C1 segment of cervical spinal cord (tissue), 14 donors: ENCODE results near the gene SLIT3.

Source experiments
- DNase-seq, 14 donors: peaks; one replicate each; lab custom pipeline; 2025; lab: John Stamatoyannopoulos, UW

Gene SLIT3

DNA sequence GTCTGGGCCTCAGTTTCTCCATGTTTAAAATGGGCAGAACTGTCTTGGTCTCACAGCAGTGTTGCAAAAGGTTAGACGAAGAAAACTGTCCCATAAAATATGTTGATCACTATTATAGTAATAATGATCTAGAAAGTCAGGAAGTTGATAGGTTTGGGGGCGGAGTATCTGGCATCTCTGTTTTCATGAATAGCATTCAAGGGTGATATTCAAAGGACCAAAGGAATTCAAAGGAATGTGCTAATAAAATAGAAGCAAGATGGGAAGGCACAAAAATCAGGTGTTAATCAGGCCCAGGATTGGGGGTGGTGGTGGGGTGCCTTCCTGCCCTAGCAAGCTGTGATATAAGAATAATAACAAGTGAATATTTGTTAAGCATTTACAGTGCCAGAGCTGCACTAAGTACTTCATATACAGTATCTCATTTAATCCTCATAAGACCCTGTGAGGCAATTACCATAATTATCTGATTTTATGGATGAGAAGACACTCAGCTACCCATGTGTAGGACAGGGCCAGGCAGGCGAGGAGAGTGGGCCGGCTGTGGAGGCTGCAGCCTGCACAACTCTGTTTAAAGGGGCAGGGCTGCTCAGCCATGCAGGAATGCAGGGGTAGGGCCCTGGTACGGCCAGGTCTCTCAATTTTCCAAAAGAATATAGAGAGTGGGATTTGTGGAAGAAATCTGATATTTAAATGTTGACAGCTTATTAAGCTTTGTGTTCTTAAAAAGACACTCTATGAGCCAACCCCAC lies 579.8 kb downstream of the SLIT3 start:
- no peak for DNase-seq

DNA sequence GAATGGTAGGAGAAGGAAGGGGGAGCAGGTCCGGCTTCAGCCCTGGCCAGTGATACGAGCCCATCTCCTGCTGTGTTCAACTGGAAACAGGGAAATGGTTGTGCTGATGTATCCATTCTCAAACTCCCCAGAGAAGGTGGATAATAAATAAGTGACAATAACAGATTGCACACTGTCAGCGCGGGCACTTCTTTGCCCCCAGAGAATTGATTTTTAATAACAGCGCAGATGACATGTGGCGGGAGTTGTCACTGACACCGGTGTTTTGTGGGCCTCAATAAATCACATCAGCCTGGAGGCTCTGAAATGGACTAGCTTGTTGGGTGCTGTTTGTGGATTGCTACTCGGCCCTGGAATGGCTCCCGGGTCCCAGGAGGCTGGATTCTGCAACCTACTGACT lies 580.4 kb downstream of the SLIT3 start:
- no peak for DNase-seq

DNA sequence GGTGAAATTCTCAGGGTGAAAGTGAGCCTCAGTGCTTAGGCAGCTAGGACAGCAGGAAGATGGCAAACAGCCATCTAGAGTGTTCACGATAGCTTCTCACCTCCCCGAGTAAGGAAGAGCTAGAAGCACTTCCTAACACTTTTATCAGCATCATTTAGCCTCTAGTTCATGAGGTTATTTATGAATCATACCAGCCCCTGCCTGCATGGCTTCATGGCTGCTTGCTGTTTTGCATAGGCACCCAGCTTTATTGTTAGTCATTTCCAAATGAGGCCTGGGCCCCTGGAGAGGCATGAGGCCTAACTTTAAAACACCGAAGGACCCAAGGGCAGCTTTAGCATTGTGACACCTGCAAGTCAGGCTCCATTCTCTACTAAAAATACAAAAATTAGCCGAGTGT lies 586.9 kb downstream of the SLIT3 start:
- no peak for DNase-seq

DNA sequence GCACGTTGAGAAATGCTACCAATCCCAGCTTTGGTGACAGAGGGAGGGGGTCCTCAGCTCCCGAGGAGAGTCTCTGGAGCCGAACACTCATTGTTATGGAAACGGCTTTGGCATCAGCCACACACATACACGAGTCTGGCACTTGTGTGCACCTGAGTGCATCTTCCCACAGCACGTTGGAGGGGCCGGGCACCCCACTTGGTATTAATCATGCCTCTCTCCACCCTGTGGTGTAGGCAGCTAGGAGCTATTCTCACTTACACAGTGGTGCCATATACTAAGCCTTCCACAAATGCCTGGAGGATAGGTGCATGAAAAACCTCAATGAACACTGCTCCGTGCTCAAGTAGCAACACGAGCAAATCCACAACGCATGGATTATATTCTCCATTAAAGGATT lies 587.9 kb downstream of the SLIT3 start:
- no peak for DNase-seq

DNA sequence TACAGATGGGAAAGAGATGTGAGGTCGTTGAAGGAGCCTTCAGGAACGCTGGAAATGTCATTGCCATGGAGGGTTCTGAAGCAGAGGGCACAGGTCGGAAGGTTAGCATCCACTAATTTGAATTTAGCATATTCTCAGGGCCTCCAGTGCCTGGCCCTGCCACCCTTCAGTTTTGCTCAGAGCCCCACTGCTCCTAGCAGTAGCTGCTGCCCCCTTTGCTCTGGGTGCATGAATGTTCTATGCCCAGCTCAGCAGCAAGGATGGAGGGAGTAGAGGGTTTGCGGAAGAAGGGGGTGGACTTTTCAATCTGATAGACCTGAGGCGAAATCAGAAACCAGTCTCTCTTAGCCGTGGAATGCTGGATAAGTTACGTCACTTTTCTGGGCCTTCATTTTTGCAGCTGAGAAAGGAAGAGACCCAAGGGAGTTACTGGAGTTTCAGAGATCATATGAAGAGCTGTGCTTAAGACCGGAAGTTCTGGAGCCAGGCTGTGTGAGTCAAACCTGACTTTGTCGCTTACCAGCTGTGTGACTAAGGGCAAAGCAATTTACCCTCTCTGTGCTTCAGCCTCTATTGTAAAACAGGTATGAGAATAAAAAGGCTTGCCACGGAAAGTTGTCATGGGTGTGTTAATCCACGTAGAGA lies 588.5 kb downstream of the SLIT3 start:
- no peak for DNase-seq

DNA sequence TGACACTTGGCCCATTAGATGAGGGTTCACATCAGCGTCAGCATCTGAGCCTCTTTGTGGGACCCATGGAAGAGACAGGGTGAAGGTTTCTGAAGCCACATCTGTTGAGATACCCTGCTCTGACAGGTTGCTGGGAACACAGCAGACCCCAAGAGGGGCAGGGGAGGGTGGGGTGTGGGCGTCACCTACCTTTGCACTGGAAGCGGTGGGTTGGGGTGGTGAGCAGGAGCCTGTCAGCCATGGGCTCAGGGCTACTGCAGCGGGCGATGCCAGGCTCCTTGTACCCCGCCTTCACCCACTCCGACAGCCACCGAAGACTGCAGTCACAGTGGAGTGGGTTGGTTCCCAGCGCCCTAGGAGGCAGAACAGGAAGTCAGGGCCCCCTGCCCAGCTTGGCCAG lies 590.2 kb downstream of the SLIT3 start:
- no peak for DNase-seq

DNA sequence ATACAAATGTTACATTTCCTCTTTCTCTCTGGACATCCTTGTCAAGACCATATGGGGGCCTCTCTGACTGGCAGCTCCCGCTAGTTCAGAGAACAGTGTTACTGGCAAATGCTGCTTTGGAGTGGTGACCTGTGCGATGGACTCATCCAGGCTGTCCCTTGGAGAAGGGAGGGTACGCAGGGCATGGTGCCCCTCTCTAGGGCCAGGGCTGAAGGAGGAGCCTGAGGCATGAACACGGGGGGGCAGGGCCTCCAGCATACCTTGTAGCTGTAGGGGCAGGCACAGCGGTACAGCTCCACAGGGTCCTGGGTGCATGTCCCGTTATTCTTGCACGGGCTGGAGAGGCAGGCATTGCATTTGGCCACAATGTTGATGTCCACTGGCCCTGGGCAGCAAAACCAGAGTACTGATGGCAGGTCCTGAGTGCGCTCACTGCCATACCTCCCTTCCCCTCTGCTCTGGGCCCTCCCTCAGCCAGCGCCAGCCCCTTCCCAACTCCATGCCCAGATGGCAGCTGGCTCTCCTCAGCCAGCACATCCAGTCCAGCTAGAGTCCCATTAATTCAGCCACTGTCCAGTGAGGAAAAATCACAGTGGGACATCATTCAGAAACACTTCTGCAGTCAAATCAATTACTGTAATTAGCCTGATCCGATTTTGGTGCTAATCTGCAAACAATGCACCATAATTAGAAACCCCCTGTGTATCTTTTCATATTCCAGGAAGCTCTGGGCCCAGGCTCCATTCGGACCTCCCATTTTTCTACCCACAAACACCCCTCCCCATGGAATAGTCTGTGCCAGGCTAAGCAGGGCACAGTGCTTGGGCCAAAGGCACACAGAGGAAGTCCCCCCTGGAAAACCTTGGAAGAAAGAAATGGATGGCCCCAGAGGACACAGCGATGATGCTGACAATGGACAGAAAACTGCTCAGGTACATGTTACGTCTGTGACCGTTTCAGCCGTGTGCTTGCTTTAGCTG lies 592.9 kb downstream of the SLIT3 start:
- peak in 1 of 14 donors; percentile 89 for DNase-seq

DNA sequence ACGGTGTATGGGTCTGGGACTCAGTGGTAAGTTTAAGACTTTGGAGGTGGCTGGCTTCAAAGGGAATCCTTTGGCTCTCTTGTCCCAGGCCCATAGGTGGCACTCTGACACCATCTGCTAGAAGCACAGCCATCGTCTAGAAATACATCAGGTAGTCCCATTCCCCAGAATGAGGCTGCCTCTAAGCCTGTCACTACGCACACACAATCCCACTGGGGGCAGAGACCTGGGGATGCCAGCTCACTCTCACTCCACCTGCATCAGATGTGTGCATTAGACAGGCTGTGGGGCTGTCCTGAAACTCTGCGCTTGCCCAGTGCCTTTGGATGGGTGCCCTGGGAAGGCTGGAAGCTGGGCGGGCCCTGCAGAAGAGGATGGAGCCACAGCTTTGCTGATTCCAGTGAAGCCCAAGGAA lies 594.3 kb downstream of the SLIT3 start:
- DNase-seq = peak in 9 of 14 donors; percentile 7 to 86 (median 20)

DNA sequence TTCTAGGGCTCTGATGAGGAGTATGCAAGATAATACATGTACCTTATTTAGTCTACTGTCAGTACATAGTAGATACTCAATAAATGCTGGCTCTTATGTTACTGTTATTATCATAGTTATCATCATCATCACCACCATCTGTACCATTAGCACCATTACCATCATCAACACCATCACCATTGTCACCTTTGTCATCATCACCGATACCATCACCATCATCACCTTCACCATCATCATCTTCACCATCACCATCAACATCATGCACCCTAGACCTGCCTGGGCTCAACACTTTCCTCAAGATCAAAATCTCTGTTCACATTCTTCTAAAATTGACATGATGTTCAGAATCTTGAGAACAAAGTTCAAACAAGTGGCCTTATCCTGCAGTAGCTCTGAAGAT lies 595.6 kb downstream of the SLIT3 start:
- DNase-seq = no peak

DNA sequence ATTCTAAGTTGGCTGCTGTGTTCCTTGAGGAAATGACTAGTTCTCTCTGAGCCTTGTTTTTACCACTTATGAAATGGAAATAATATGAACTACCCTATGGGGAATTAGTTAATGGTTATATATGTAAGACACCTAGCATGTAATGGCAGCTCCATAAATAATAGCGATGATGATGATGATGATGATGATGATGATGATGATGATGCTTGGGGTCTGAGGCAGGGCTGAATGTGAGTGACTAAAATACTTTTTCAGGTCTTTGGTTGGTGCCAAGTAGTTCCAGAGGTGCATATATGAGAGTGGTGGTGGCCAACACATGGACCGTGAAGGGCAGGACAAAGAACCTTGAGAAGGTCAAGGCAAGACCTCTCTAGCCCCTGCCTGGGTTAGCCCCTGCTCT lies 598.4 kb downstream of the SLIT3 start:
- no peak for DNase-seq

DNA sequence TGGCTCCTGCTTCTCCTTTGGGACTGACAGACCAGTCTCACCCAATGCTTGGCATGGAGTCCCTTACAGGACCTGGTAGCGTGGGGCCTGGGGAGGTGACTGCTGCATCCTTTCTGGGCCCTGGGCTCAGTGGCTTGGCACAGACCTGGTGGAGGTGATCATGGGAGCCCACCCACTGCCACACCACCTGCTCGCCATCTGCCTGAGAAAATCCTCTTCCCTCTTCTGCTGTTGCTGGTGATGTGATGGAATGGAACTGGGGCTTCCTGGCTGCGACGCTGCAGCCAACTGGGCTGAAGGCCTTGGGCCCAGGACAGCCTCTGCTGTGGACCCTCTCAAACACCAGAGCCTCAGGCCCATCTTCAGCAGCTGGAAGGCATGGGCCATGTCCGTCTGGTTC lies 599.3 kb downstream of the SLIT3 start:
- peak in 3 of 14 donors; percentile 22 to 97 (median 45) for DNase-seq

DNA sequence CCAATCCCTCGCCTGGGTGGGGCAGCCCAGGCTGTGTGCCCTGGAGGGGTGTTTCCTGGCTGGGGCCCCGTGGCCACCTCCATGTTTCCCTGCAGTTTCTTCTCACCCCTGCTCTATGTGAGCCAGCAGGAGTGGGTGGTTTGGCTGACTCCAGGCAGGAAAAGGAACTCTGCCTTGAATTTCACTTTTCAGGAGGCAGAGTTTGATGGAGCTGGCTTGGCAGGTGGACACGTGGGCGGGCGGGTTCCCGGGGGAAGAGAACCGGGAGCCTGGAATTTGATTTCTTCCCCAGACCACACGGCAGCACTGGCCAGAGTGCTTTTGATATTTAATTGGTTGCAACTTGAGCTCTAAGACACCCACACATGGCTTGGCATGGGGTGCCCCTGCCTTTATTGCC lies 601.9 kb downstream of the SLIT3 start:
- peak in 6 of 14 donors; percentile 13 to 71 (median 28) for DNase-seq

DNA sequence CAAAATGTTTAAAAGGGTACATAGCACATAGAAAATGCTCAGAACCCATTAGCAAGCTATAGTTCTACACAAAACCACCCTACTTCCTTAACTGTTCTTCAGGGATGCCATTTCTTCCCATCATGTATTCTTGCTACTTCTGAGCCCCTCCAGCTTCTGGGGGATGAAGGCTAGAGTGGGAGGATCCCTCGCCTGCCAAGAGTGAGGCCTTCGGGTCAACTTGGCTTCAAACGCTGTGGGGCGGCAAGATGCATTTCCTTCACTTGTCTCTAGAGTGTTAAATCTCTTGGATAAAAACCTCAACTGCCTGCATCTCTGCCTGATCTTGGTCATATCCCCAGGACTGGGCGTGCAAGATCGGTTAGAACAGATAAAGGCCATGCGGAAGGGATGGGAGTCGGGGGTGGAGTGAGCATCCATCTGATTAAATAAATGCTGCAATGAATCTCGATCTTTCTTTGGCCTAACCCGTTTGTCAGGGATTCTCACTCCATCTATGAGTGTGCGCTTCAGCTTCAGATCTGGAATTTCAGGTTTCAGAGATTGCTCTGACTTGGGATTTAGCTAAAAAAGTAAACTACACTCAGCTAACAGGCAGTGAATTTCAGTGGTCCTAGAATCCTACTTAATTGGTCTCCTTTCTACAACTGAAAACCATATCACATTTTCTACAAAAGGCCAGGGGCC lies 603.8 kb downstream of the SLIT3 start:
- DNase-seq = no peak

DNA sequence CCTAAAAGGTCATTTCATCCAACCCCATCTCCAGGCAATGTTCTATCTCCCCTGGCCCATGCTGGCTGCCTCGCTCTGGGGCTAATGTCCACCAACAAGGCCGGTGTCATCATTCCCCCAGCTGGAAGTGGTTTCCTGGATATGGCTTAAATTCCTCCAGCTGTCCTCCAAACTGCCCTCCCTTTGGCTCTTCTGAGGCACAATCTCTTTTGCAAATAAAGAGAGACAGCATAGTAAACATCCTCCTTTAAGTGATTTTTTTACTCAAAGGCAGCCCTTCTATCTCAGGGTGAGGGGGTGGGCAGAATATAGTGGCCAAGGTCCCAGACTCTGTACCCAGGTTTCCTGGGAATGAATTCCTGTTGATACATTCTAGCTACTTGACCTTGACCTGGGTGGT lies 604.3 kb downstream of the SLIT3 start:
- DNase-seq = no peak

DNA sequence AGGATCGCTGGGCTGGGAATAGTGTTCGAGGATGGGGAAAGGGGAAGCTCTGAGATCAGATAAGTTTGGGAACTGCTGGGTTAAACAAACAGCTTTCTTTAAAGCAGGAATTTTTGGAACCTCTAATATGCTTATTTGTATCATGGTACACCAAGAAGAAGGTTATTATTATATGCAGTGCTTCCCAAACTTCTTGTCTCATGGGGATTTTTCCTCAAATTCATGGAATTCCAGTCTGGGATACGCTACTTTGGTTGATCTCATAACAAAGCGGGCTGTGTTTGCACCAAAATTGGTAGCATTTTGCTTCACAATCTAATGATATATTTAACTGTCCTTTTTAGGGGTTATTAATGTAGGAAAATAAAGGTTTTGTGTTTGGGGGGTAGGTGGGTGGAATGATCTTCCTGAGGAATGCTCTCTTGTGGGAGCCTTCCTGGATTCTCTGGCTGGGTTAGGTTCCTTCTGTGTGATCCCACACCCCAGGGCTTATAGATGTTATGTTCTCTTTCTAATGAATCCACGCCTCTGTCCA lies 605.6 kb downstream of the SLIT3 start:
- DNase-seq = no peak

DNA sequence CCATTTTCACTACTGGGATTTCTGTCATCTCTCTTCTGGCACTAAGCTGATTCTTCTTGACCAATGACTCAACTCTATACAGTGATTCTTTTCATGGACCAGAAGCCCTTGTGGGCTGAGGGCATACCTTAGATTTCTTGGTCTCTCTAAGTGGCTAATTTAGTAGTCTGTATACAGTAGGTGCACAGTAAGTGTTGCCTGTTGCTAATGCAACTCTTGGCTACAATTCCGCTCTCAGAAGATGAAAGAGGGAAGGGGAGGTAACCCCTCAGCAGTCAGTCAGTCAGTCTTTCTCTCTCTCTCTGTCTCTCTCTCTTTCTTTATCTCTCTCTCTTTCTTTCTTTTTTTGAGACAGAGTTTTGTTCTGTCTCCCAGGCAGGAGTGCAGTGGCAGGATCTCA lies 606.6 kb downstream of the SLIT3 start:
- DNase-seq = no peak

DNA sequence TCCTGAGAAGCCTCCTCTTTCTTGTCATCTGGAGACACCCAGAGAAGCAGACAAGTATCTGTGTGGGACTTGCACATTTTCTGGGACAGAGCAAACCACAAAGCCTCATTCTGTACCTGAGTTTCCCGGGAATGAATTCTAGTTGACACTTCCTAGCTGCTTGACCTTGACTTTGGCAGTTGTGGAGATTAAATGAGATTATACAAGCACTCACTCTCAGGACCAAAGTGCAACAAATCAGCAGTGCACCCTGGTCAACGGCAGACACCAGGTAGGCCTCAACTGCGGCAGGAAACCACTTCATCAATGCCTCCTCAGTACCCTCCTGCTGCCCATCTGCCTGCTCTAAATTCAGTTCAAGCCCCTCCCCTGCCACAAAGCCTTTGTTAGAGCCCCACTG lies 607.1 kb downstream of the SLIT3 start:
- DNase-seq = no peak

DNA sequence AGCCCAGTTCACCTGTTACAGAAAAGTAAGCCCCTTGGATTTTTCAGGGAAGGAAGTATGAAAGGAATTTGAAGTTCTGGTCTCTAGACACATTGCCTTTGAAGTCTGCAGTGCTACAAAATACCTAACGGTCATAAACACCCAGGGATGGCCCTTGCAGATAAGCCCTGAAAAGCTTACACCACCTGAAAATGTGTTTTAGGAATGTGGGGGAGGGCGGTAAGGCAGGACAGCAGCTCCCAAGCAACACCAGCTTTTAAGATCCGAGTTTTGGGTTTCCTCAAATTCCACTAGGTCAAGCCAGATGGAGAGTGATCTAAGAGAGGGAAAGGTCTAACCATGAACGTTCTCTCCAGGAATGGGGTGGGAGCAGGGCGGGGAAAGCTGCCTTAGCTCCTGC lies 607.6 kb downstream of the SLIT3 start:
- no peak for DNase-seq

DNA sequence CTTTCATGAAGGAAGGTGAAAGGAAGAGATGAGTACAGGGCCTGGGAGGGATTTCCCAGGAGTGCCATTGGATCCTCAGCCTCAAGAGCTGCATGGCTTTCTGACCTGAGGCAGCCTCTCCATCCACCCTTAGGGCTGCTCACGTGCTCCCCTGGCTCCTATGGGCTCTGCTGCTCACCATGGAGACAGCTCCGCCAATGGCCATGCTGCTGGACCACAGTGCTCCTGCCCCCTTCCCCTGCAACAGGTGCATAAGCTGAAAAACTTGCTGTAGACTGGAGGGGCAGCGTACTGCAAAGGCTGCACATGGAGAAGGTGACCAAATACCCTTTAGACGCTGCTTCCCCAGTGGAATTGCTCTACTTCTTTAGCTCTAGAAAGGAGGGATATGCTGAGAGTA lies 609.0 kb downstream of the SLIT3 start:
- DNase-seq = no peak

DNA sequence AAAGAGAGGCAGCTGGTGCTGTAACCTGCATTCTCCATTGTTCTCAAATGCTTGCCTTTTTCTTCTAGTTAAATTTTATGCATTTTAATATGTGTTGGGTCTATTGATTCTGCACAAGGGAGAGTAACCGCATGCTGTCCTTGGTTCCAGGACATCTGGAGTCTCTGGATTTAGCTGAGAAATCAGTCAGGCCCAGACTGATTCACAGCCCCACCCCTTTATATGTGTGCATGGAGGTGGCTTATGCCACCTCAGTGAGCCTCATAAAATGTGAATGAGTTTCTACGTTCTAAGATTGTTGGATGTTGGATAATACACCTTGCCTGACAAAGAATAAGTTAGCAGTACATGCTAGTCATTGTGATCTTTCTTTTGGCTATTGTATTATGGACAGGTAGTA lies 611.7 kb downstream of the SLIT3 start:
- DNase-seq = no peak

DNA sequence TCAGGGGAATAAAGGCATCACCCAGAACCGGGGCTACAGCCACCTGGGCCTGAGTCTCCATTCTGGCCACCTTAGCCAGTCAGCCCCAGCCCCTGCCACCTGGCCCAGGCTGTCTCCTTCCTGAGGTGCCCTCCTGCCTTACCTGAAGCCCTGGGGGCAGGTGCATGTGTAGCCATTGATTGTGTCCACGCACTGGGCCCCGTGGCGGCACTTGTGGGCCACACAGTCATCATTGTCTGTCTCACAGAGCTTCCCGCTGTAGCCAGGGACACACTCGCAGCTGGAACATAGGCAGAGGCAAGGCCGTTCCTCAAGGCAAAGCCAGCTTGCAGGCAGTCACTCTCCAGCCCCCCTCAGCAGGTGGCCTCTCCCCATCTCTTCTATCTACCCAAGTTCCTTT lies 614.1 kb downstream of the SLIT3 start:
- DNase-seq = no peak
